A673 (cell line): Measurements from ENCODE around the gene DIDO1. TPM values are rescaled to one million over a fixed set of nuclear protein-coding genes. Genes with fewer than 3 reads are reported as not detected.
A peak's percentile ranks its signal among the peaks of the same experiment; 100 is the strongest.

Experiments
- BruUV-seq: library from RNA; stranded (reverse); fragments of 400-500 nt; replicated peaks from 2 replicates; lab custom pipeline; 2021; lab: Mats Ljungman, UMichigan
- CTCF ChIA-PET: fragments of 300-600 bp; sonication (Branson Sonifier 250); formaldehyde crosslinking; loops from one replicate; lab custom pipeline; 2022; ENCODE audit warnings: antibody characterized with exemption; lab: Charles Lee
- POLR2A ChIA-PET: fragments of 300-600 bp; sonication (Branson Sonifier 250); formaldehyde crosslinking; loops from one replicate; lab custom pipeline; 2022; ENCODE audit warnings: antibody characterized with exemption; ENCODE audit not compliant: low non-redundant PET; lab: Charles Lee
- DNase-seq: peaks from one replicate; pipeline ENCODE4 v3.0.0-alpha.2; 2015; ENCODE audit warnings: low spot score
- H3K27ac ChIP-seq: fragments of 200-600 bp; sonication (generic); 2 replicates; pipeline ENCODE4 v1.5.1; 2016; ENCODE audit warnings: mixed run types, low read depth, mild to moderate bottlenecking, mixed read lengths, antibody characterized with exemption, low read length; ENCODE audit not compliant: poor library complexity, severe bottlenecking
- H3K27me3 ChIP-seq: fragments of 200-600 bp; sonication (generic); replicated peaks from 2 replicates; pipeline ENCODE4 v1.6.1; 2017; ENCODE audit warnings: mixed run types, low read depth, mild to moderate bottlenecking, mixed read lengths, antibody characterized with exemption, low read length; ENCODE audit not compliant: insufficient read depth, poor library complexity
- H3K36me3 ChIP-seq: fragments of 200-600 bp; sonication (generic); 2 replicates; pipeline ENCODE4 v1.6.1; 2016; ENCODE audit warnings: mixed run types, mild to moderate bottlenecking, mixed read lengths, antibody characterized with exemption, low read length; ENCODE audit not compliant: insufficient read depth, poor library complexity, severe bottlenecking
- H3K4me1 ChIP-seq: fragments of 200-600 bp; sonication (generic); 2 replicates; pipeline ENCODE4 v1.6.1; 2017; ENCODE audit warnings: mixed run types, mild to moderate bottlenecking, mixed read lengths, antibody characterized with exemption, low read length; ENCODE audit not compliant: insufficient read depth, poor library complexity, severe bottlenecking
- H3K4me3 ChIP-seq: fragments of 200-600 bp; sonication (generic); 2 replicates; pipeline ENCODE4 v1.5.1; 2016; ENCODE audit warnings: low read depth, mixed run types, mild to moderate bottlenecking, mixed read lengths, low read length; ENCODE audit not compliant: poor library complexity, severe bottlenecking
- H3K9me3 ChIP-seq: fragments of 200-600 bp; sonication (generic); 2 replicates; pipeline ENCODE4 v1.6.1; 2016; ENCODE audit warnings: mixed run types, low read depth, mild to moderate bottlenecking, mixed read lengths, antibody characterized with exemption, low read length; ENCODE audit not compliant: poor library complexity, severe bottlenecking
- EZH2 ChIP-seq: fragments of 200-600 bp; sonication (generic); IDR thresholded peaks from 2 replicates; pipeline ENCODE4 v1.6.1; 2017; ENCODE audit warnings: borderline replicate concordance, low read depth, mild to moderate bottlenecking, mixed read lengths, antibody characterized with exemption, low read length; ENCODE audit not compliant: poor library complexity, severe bottlenecking
- intact Hi-C: fragments of 100-400 bp; cut with micrococcal nuclease; formaldehyde crosslinking; loops from one replicate; pipeline ENCODE4 v1.10.0; 2022; ENCODE audit not compliant: unreplicated experiment
- total RNA-seq: library from RNA; stranded (reverse); gene quantifications from 2 replicates; pipeline ENCODE4 v1.2.3, GENCODE V29; 2021
- TF ChIP-seq, protein P1 (sequence below): fragments of 300-800, 200-600 bp; sonication (generic); conservative IDR thresholded peaks from 2 replicates; pipeline ENCODE4 v1.5.1; 2017; ENCODE audit warnings: low read depth, mild to moderate bottlenecking, antibody characterized with exemption, low read length, moderate library complexity, mixed read lengths

The DIDO1 gene
- total RNA-seq, 1 experiment from 2014 or later, result 64.4 TPM

DNA sequence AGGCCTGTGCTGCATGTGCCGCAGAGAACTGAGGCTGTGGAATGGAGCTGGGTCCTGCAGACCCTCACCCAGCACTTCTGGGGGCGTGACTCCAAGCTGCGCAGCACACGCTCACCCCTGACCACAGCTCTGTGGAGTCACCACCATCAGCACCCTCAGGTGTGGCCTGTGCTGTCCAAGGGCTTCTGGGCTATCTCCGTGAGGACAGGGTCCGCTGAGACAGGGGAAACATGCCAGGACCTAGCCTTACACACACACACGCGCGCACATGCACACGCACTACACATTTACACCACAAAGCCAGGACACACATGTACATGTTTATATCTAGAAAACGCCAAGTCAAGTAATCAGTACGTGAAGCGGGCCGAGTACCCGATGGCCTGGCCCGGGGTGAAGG is 37.9 kb downstream of the DIDO1 start:
- peaks cover 65% of the 10 kb centered on the region for H3K36me3 ChIP-seq
- ChIA-PET POLR2A (no interaction called here), CTCF (interaction anchor here (0.9 kb wide), 1 partner anchor 13 kb away, joined by 3 read pairs; no protein-coding TSS in a partner anchor)
- H3K4me1 ChIP-seq, result peaks cover 31% of the 10 kb centered on the region
- DNase-seq, result no peak
- H3K9me3 ChIP-seq, result no peaks in the 10 kb centered on the region
- BruUV-seq, result no TSS peak
- H3K4me3 ChIP-seq, result no peak overlapping the region
- intact Hi-C loops, result no loop called here
- TF ChIP-seq, protein P1, sequence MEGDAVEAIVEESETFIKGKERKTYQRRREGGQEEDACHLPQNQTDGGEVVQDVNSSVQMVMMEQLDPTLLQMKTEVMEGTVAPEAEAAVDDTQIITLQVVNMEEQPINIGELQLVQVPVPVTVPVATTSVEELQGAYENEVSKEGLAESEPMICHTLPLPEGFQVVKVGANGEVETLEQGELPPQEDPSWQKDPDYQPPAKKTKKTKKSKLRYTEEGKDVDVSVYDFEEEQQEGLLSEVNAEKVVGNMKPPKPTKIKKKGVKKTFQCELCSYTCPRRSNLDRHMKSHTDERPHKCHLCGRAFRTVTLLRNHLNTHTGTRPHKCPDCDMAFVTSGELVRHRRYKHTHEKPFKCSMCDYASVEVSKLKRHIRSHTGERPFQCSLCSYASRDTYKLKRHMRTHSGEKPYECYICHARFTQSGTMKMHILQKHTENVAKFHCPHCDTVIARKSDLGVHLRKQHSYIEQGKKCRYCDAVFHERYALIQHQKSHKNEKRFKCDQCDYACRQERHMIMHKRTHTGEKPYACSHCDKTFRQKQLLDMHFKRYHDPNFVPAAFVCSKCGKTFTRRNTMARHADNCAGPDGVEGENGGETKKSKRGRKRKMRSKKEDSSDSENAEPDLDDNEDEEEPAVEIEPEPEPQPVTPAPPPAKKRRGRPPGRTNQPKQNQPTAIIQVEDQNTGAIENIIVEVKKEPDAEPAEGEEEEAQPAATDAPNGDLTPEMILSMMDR, result no peak
- no peak overlapping the region for H3K27ac ChIP-seq
- no peaks in the 10 kb centered on the region for H3K27me3 ChIP-seq

DNA sequence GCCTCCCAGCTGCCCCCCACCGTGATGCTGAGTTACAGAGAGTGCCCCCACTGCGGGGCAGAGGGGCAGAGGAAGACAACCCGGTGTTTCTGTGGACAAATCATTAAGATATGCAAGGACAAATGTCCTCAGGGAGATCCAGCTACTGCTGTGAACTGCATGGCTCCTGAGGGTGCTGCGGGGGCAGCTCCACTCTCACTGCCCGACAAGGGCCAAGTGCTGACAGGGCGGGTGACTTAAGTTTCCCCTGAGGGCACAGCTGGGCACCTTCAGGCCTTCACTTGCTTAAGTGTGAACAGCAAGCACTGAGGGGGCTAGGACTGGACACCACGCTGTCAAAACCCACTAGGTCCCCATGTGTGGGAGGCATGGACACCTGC is 38.5 kb downstream of the DIDO1 start:
- Histone ChIP-seq H3K4me3 (no peak overlapping the region), H3K4me1 (peaks cover 31% of the 10 kb centered on the region), H3K27ac (peak overlapping the region; percentile 66), H3K27me3 (no peaks in the 10 kb centered on the region), H3K36me3 (peaks cover 59% of the 10 kb centered on the region), H3K9me3 (no peaks in the 10 kb centered on the region)
- ChIA-PET CTCF (interaction anchor here (0.9 kb wide), 1 partner anchor 13 kb away, joined by 3 read pairs; no protein-coding TSS in a partner anchor), POLR2A (no interaction called here)
- TF ChIP-seq EZH2, result no peak
- TF ChIP-seq, protein P1, result no peak
- intact Hi-C loops, result no loop called here
- BruUV-seq, result no TSS peak
- no peak for DNase-seq

- no TSS peak for BruUV-seq
- peak; percentile 91 for DNase-seq
- no peaks in the 10 kb centered on the region for H3K9me3 ChIP-seq
- peaks cover 31% of the 10 kb centered on the region for H3K4me1 ChIP-seq
- TF ChIP-seq EZH2, result no peak
- TF ChIP-seq, protein P1, result no peak
- no peak overlapping the region for H3K4me3 ChIP-seq
- intact Hi-C loops, result no loop called here
- CTCF ChIA-PET, result interaction anchor here (0.9 kb wide), 1 partner anchor 12 kb away, joined by 3 read pairs; no protein-coding TSS in a partner anchor
- H3K36me3 ChIP-seq, result peaks cover 54% of the 10 kb centered on the region
- H3K27ac ChIP-seq, result peak overlapping the region; percentile 66
- no peaks in the 10 kb centered on the region for H3K27me3 ChIP-seq
- POLR2A ChIA-PET, result no interaction called here
Measured at GRCh38 chr20:62887152-62887859, 39.0 kb downstream of the DIDO1 start.
